SU-DHL-6 (cell line): Measurements from ENCODE around the gene RNASE13.

ENCODE experiments used
- EZH2phosphoT487 ChIP-seq: fragments of 200-600 bp; sonication (generic), shearing (Covaris generic); conservative IDR thresholded peaks from 2 replicates; pipeline ENCODE4 v1.6.1; 2018; ENCODE audit warnings: mild to moderate bottlenecking, antibody characterized with exemption, low read length, moderate library complexity, mixed read lengths
- TF ChIP-seq, protein P1 (sequence below): fragments of 200-600 bp; sonication (generic); IDR thresholded peaks from one replicate; pipeline ENCODE4 v1.5.1; 2017; ENCODE audit warnings: antibody characterized with exemption, mild to moderate bottlenecking, low read length, moderate library complexity; ENCODE audit not compliant: insufficient read depth, poor library complexity, severe bottlenecking

DNA sequence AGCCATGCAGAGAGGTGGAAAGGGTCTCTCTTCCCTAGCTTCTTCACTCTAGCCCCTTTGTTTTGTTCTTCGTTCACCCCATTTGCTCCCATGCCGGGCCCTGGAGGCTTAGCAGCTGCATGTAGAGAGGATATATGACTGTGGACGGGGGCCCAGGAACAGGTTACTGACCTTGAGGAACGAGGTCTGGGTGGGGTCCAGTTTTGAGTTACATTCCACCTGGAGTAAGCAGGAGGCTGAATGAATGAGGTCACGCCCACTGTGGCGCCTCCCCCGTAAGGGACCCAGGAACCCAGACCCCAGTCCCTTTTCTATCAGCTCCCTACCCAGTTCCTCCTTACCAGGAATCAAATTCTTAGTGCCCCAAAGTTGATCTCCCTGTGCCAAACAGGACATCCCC, 16.3 kb downstream of the RNASE13 start:
- TF ChIP-seq, protein P1, sequence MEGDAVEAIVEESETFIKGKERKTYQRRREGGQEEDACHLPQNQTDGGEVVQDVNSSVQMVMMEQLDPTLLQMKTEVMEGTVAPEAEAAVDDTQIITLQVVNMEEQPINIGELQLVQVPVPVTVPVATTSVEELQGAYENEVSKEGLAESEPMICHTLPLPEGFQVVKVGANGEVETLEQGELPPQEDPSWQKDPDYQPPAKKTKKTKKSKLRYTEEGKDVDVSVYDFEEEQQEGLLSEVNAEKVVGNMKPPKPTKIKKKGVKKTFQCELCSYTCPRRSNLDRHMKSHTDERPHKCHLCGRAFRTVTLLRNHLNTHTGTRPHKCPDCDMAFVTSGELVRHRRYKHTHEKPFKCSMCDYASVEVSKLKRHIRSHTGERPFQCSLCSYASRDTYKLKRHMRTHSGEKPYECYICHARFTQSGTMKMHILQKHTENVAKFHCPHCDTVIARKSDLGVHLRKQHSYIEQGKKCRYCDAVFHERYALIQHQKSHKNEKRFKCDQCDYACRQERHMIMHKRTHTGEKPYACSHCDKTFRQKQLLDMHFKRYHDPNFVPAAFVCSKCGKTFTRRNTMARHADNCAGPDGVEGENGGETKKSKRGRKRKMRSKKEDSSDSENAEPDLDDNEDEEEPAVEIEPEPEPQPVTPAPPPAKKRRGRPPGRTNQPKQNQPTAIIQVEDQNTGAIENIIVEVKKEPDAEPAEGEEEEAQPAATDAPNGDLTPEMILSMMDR: no peak
- no peak for TF ChIP-seq EZH2phosphoT487
